Adrenal gland (tissue), 5 donors: ENCODE measurements around the gene FAM8A1.

Source experiments
- CTCF ChIP-seq, 6 experiments: fragments of 450-650 bp in 4 of 6; fragments of 200-600 bp in 2 of 6; sonication (generic) in 1 of 6; IDR thresholded peaks; 1 replicate in 5 of 6; 2 replicates in 1 of 6; pipeline versions ENCODE4 v1.5.1 to v1.8.0; 2016 to 2021; ENCODE audit warnings: antibody characterized with exemption in 6 of 6, mild to moderate bottlenecking in 2 of 6, moderate library complexity in 1 of 6
- POLR2A ChIP-seq, 2 donors: fragments of 450-650 bp; IDR thresholded peaks; one replicate each; pipeline ENCODE4 v1.6.1; 2017; ENCODE audit warnings: antibody characterized with exemption in 2 of 2, mild to moderate bottlenecking in 2 of 2, moderate library complexity in 1 of 2
- donor health status: DM: no; HTN: no; CAD: no.

- TF ChIP-seq CTCF (IDR thresholded peaks at IDR 0.05) (no peak), POLR2A (IDR thresholded peaks at IDR 0.05) (no peak)
These were observed 50.7 kb downstream of the FAM8A1 start for GRCh38 chr6:17650656-17651309.
